ENCODE results near the gene NDUFA1. TPM values are rescaled to one million over a fixed set of nuclear protein-coding genes. Genes with fewer than 3 reads are reported as not detected.
A peak's percentile ranks its signal among the peaks of the same experiment; 100 is the strongest.

The NDUFA1 gene
- total RNA-seq, 1 donor from 2014 or later = 87.8 TPM

DNA sequence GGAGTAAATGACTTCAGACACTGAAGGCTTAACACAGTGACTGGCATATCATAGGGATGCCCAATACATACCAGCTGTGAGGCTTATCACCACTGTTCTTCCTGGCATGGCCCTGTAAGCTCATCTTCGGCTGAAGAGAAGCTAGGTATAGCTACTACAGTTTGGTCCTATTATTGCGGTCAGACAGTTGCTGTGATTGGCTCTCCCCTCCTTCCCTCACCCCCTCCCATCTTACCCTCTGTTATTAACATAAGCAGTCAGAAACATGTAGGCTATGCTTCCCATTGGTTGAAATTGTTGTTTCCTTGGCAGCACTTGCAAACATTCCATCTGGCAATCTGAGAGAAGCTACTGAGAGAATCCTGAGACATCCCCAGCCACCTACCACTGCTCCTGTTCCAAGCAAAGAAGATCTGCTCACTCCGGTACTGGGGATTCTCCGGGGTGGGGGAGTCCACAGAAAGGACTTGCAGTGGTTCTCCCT is 24.3 kb downstream of the NDUFA1 start, which contains the start of gene AKAP14:
TSS of gene AKAP14 (plus strand) at position 51 of the 484 bp plus-strand sequence. CDS start 7,331 bp downstream, outside the sequence.
- Mint-ChIP-seq H3K9me3 (ENCODE audit: unreplicated experiment) (no peaks in the 10 kb centered on the region), H3K4me3 (ENCODE audit: unreplicated experiment) (no peak within 1 kb of the TSS), H3K27me3 (ENCODE audit: unreplicated experiment) (no peaks in the 10 kb centered on the region), H3K36me3 (ENCODE audit: unreplicated experiment) (no peaks in the 10 kb centered on the region), H3K4me1 (ENCODE audit: unreplicated experiment) (no peaks in the 10 kb centered on the region), H3K27ac (ENCODE audit: unreplicated experiment) (no peak within 1 kb of the TSS)
- TF ChIP-seq, protein P1, sequence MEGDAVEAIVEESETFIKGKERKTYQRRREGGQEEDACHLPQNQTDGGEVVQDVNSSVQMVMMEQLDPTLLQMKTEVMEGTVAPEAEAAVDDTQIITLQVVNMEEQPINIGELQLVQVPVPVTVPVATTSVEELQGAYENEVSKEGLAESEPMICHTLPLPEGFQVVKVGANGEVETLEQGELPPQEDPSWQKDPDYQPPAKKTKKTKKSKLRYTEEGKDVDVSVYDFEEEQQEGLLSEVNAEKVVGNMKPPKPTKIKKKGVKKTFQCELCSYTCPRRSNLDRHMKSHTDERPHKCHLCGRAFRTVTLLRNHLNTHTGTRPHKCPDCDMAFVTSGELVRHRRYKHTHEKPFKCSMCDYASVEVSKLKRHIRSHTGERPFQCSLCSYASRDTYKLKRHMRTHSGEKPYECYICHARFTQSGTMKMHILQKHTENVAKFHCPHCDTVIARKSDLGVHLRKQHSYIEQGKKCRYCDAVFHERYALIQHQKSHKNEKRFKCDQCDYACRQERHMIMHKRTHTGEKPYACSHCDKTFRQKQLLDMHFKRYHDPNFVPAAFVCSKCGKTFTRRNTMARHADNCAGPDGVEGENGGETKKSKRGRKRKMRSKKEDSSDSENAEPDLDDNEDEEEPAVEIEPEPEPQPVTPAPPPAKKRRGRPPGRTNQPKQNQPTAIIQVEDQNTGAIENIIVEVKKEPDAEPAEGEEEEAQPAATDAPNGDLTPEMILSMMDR (IDR thresholded peaks at IDR 0.05) = no peak
- no peak for DNase-seq (ENCODE audit: extremely low spot score, unreplicated experiment)

DNA sequence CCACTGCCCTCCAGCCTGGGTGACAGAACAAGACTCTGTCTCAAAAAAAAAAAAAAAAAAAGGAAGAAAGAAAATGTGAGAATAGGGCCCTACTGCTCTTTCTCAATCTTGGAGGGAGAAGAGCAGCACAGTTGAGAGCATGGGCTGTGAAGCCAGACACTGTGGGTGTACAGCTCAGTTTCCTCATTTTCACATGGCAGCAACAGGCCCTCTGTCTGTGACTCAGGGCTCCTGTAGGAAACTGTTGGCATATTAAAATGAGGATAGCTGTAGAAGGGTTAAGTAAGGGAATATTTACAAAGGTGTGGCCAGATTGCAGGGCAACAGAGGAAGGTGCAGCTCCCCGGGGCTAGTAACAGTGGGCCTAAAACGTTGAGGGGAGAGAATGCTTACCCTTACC is 27.5 kb downstream of the NDUFA1 start:
- H3K4me3 Mint-ChIP-seq (ENCODE audit: unreplicated experiment) = no peak overlapping the region
- H3K36me3 Mint-ChIP-seq (ENCODE audit: unreplicated experiment) = no peaks in the 10 kb centered on the region
- no peak for DNase-seq (ENCODE audit: extremely low spot score, unreplicated experiment)
- H3K27ac Mint-ChIP-seq (ENCODE audit: unreplicated experiment) = no peak overlapping the region
- no peaks in the 10 kb centered on the region for H3K4me1 Mint-ChIP-seq (ENCODE audit: unreplicated experiment)
- no peaks in the 10 kb centered on the region for H3K27me3 Mint-ChIP-seq (ENCODE audit: unreplicated experiment)
- TF ChIP-seq, protein P1 (IDR thresholded peaks at IDR 0.05) = no peak
- no peaks in the 10 kb centered on the region for H3K9me3 Mint-ChIP-seq (ENCODE audit: unreplicated experiment)

DNA sequence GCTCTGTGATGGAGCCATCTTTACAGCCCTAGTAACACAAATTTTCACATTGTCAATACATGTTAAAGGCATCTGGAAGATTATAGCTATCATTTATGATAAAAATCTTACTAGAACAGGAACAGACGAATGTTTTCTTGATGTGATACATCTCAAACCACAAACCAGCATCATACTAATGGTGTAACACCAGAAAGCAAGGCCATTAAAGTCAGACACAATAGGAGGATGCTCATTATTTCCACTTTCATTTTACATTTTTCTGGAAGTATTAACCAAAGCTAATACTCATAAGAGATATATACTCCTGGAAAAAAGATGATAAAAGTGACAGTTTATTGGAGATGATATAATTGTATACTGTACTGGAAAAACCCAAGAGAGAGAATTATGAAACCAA is 29.3 kb downstream of the NDUFA1 start:
- TF ChIP-seq, protein P1 (IDR thresholded peaks at IDR 0.05) = no peak
- no peaks in the 10 kb centered on the region for H3K27me3 Mint-ChIP-seq (ENCODE audit: unreplicated experiment)
- H3K27ac Mint-ChIP-seq (ENCODE audit: unreplicated experiment) = no peak overlapping the region
- no peaks in the 10 kb centered on the region for H3K36me3 Mint-ChIP-seq (ENCODE audit: unreplicated experiment)
- no peaks in the 10 kb centered on the region for H3K9me3 Mint-ChIP-seq (ENCODE audit: unreplicated experiment)
- H3K4me1 Mint-ChIP-seq (ENCODE audit: unreplicated experiment) = no peaks in the 10 kb centered on the region
- H3K4me3 Mint-ChIP-seq (ENCODE audit: unreplicated experiment) = no peak overlapping the region
- no peak for DNase-seq (ENCODE audit: extremely low spot score, unreplicated experiment)

DNA sequence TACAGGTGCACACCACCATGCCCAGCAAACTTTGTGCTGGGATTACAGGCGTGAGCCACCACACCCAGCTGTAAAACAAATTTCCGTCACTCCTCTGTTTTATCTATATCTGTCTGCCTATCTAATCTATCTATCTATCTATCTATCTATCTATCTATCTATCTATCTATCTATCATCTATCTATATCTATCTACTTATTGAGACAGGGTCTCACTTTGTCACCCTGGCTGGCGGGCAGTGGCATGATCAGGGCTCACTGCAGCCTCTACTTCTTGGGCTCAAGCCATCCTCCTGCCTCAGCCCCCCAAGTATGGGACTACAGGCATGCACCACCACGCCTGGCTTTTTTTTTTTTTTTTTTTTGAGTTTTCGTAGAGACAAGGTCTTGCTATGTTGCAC is 44.7 kb downstream of the NDUFA1 start:
- Mint-ChIP-seq H3K36me3 (ENCODE audit: unreplicated experiment) (no peaks in the 10 kb centered on the region), H3K4me1 (ENCODE audit: unreplicated experiment) (no peaks in the 10 kb centered on the region), H3K27ac (ENCODE audit: unreplicated experiment) (no peak overlapping the region), H3K27me3 (ENCODE audit: unreplicated experiment) (no peaks in the 10 kb centered on the region), H3K9me3 (ENCODE audit: unreplicated experiment) (peaks cover 6% of the 10 kb centered on the region), H3K4me3 (ENCODE audit: unreplicated experiment) (no peak overlapping the region)
- DNase-seq (ENCODE audit: extremely low spot score, unreplicated experiment) = peak; percentile 23
- TF ChIP-seq, protein P1 (IDR thresholded peaks at IDR 0.05) = no peak

DNA sequence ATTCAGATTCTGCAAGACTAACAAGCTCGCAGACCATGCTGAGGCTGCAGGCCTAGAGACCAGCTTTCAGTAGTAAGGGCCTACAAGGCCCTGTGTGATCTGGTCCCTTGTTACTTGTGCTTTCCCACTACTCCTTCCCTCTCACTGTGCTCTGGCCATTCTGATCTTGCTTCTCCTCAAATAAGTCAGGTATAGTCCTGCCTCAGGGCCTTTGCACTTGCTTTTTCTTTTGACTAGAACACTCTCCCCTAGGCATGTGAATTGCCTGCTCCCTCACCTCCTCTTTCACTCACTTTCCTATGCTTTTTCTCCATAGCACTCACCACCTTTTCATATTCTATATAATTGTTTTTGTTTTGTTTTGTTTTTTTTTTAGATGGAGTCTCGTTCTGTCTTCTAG is 46.2 kb downstream of the NDUFA1 start:
- TF ChIP-seq, protein P1 (IDR thresholded peaks at IDR 0.05) = no peak
- H3K27me3 Mint-ChIP-seq (ENCODE audit: unreplicated experiment) = no peaks in the 10 kb centered on the region
- DNase-seq (ENCODE audit: extremely low spot score, unreplicated experiment) = peak; percentile 32
- no peaks in the 10 kb centered on the region for H3K36me3 Mint-ChIP-seq (ENCODE audit: unreplicated experiment)
- H3K4me1 Mint-ChIP-seq (ENCODE audit: unreplicated experiment) = no peaks in the 10 kb centered on the region
- no peak overlapping the region for H3K4me3 Mint-ChIP-seq (ENCODE audit: unreplicated experiment)
- H3K9me3 Mint-ChIP-seq (ENCODE audit: unreplicated experiment) = peaks cover 6% of the 10 kb centered on the region
- no peak overlapping the region for H3K27ac Mint-ChIP-seq (ENCODE audit: unreplicated experiment)
